Measurements from ENCODE around the gene NAV1.
"Not testable (repeated sequence)": the region's sequence is repeated elsewhere in the genome, so short reads cannot be mapped to it uniquely, and the experiment has no call there.

The NAV1 gene

GRCh38 chr1:201538612-201539551 lies at the start of gene NAV1:
Gene NAV1 (plus strand): TSS chr1:201539127. CDS start chr1:201622885, 83,758 bp downstream.
- peak; percentile 80 for DNase-seq

GRCh38 chr1:201489643-201490261 lies 49.2 kb upstream of the NAV1 start:
- no peak for DNase-seq

DNA sequence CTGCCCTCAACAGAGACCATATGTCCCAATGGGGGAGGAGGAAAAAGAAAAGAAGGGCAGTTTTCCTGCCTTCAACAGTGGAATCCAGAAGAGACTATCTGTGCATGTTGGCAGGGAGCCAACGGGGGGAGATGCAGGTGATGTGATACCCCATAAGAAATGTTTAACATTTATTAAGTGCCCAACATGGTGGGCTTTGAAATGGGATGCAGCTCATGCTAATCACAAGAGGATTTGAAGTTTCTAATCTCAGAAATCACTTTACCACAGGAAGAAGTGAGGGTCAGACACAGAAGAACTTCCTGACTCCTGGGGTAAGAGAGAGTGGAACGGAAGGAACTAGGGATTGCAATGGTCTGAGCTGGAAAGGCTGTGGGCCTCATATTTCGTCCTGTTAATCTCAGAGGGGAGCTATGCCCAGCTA lies 48.2 kb upstream of the NAV1 start:
- no peak for DNase-seq

DNA sequence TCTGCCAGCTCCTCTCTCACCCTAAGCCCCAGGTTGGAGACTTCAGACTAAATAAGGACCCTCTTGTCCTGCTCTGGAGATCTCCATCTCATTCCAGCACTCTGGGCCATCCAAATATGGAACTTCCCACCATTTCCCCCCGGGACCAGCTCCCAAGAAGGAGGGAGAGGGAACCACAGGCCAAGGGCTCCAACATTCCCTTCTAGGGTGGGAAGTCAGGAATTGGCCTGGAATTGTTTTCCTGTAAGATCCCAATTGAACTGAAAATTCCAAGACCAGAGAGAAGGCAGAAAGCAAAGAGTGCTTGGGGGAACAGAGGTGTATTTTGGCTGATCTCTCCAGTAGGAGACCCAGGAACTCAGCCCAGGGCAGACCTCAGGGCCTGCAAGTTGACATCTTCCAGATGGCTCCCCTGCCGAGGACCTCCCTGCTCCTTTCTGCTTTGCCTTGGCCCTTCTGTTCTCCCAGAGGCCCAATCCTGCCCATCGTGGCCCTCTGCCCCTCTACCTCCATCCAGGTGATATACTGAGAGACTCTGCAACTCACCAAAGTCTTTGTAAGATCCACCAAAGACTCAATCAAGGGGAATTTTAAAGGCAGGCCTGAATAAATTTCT lies 46.9 kb upstream of the NAV1 start:
- no peak for DNase-seq

DNA sequence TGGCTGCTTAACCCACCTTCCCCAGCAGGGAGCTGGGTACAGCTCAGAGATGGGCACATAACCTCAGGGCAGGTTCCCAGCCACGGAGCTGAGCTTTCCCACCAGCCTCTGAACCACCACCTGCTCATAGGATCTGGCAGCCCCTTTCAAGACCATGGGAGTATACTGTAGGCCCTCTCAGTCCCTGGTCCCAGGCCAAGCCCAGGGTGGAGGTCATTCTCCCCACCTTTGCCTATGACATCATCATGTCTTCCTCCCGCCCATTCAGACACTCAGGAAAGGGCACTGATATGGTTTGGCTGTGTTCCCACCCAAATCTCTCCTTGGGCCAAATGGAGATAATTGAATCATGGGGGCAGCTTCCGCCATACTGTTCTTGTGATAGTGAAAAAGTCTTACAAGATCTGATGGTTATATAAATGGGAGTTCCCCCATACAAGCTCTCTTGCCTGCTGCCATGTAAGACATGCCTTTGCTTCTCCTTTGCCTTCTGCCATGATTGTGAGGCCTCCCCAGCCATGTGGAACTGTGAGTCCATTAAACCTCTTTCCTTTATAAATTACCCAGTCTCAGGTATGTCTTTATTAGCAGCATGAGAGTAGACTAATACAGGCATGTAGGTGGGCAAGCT lies 45.8 kb upstream of the NAV1 start:
- not testable (repeated sequence) for DNase-seq

GRCh38 chr1:201493757-201494617 lies 44.9 kb upstream of the NAV1 start:
- no peak for DNase-seq

GRCh38 chr1:201495551-201496295 lies 43.2 kb upstream of the NAV1 start:
- DNase-seq, result no peak

- DNase-seq, result no peak
Measured at GRCh38 chr1:201496296-201496690, 42.6 kb upstream of the NAV1 start.

DNA sequence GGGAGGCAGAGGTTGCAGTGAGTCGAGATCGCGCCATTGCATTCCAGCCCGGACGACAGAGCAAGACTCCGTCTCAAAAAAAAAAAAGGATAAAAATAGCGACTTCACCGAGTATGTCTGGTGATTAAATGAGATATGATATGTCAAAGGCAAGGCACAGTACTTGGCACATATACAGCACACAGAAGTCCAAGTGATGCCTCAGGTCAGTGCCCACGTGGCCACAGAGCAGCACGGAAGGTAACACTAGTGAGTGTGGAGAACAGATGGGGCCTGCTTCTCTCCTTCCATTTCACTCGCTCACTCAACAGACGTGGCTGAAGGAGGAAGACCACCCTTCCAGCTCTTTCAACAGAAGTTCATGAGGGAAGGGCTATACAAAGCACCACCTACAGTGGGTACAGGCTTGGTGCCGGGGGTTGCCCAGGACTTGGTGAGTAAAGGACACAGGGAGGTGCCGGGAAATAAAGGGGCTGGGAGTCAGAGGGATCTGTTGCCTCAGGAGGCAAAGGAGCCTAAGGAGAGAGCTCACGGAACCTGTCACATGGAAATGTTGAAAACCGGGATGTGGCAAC lies 40.9 kb upstream of the NAV1 start:
- DNase-seq, result no peak

- DNase-seq, result no peak
Measured at GRCh38 chr1:201498621-201499020, 40.3 kb upstream of the NAV1 start.

DNA sequence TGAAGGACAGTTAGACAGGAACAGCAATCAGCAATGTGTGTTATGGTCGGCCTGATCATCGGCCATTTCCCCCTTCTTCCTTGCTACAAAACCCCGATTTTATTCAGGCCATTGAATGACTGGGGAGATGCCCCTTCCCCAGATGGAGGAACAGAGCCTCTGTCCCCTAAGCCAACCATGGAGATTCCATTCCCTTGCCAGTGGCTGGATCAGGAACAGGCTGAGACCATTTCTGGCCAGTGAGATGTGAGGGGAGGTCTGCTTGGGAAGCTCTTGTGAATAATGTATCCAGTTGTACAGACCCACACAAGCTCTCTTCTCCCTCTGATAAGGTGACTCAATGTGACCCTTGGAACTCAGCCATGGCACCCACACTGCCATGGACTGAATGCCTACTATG lies 39.7 kb upstream of the NAV1 start:
- DNase-seq, result no peak

GRCh38 chr1:201499795-201500669 lies 38.9 kb upstream of the NAV1 start:
- no peak for DNase-seq

DNA sequence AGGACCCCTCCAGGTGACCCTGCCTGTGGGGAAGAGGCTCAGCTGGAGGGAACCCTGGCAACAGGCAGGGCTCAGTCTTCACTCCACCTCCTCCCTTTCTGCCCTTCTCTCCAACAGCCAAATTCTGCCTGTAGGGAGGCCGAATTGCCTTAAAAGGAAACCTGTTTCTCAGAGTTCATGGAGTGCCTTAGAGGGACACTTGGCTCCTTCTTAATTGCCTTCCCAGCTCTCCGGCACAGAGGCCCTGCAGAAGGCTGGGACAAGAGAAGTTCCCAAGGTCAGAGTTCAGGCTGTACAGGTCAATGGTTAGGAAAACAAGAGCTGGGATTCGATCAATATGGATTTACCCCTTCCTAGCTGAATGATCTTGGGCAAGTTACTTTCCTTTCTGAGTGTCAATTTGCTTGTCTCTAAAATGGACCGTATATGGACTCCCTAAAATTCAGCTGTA lies 38.2 kb upstream of the NAV1 start:
- DNase-seq, result no peak

DNA sequence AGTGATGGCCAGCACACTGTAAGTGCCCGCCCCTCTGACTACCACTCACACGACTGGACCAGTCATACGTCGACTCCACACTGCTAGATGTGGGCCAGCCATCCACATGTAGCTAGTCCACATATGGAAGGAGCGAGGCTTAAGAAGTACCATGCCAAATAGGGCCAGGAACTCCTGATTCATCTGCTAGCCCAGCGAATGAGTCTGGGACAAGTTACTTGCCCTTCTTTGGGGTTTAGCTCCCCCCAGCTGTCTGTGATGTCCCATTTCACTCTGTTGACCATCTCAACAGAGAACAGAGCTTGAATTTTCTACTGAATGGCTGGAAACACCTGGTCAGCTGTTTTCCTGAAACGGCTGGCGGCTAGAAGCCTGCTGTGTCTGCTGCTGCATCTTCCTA lies 37.8 kb upstream of the NAV1 start:
- no peak for DNase-seq

- no peak for DNase-seq
Measured at GRCh38 chr1:201501812-201502510, 37.0 kb upstream of the NAV1 start.

- DNase-seq, result no peak
Measured at GRCh38 chr1:201502511-201502857, 36.4 kb upstream of the NAV1 start.

GRCh38 chr1:201503397-201504176 lies 35.3 kb upstream of the NAV1 start:
- peak; percentile 65 for DNase-seq

DNA sequence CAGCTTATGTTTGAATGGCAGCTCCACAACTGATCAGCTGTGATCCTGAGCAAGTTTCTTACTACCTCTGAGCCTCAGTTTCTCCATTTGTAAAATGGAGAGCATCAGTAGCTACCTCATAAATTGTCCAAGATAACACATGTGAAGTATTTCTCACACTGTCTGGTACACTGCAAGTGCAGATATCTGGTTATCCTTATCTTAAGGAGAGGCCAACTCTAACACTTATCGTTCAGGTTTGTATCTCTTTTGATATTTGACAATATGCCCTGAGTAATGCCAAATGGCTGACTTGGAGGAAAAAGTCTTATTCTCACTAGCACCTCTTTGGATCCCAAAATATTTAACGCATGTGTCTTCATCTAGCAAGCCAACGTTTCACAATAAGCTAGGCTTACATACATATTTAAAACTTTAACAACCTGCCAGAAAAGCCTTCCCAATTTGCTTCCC lies 34.7 kb upstream of the NAV1 start:
- no peak for DNase-seq
